ENCODE data around the gene ZNF853.

GRCh38 chr7:6615723-6616555 lies 529 bp downstream of the ZNF853 start:
- TF ChIP-seq POLR2A (IDR thresholded peaks at IDR 0.05) = no peak
- TF ChIP-seq CTCF (IDR thresholded peaks at IDR 0.05) = no peak
